AG04450 (cell line): Measurements from ENCODE around the gene SDR42E2. TPM values are rescaled to one million over a fixed set of nuclear protein-coding genes. Genes with fewer than 3 reads are reported as not detected.

Experiments used
- CTCF ChIA-PET: fragments of 300-600, 350-600 bp; formaldehyde crosslinking; extraction: SDS; loops from one replicate; lab custom pipeline; 2022; ENCODE audit warnings: antibody characterized with exemption, inconsistent platforms; lab: Charles Lee
- POLR2A ChIA-PET: fragments of 350-600 bp; formaldehyde crosslinking; extraction: SDS; loops from one replicate; lab custom pipeline; 2021; ENCODE audit warnings: antibody characterized with exemption, inconsistent platforms; lab: Yijun Ruan, JAX
- DNase-seq: peaks from one replicate; pipeline ENCODE4 v3.0.0-alpha.2; 2011; ENCODE audit warnings: low read depth, low spot score
- H3K27ac ChIP-seq: one replicate; pipeline ENCODE4 v1.5.1; 2012; ENCODE audit warnings: low read depth, low read length, control low read depth
- H3K27me3 ChIP-seq: one replicate; pipeline ENCODE4 v1.6.0; 2012; ENCODE audit warnings: low read length; ENCODE audit not compliant: control insufficient read depth, insufficient read depth
- H3K4me3 ChIP-seq: 2 replicates; pipeline ENCODE4 v1.5.1; 2011; ENCODE audit warnings: mild to moderate bottlenecking, low read depth, low read length, control low read depth
- H3K9me3 ChIP-seq: 2 replicates; pipeline ENCODE4 v1.5.1; 2012; ENCODE audit warnings: low read length; ENCODE audit not compliant: control insufficient read depth, insufficient read depth
- polyA minus RNA-seq: library from RNA; depleted of rRNA, polyadenylated mRNA; stranded (reverse); fragments of >200 nt; gene quantifications from 2 replicates; pipeline ENCODE4 v1.2.3, GENCODE V29; 2011; rRNA and poly(A)+ RNA removed
- polyA plus RNA-seq: library from polyadenylated mRNA; depleted of rRNA; stranded (reverse); fragments of >200 nt; gene quantifications from 2 replicates; pipeline ENCODE4 v1.2.3, GENCODE V29; 2011; rRNA removed
- TF ChIP-seq, protein P1 (sequence below): IDR thresholded peaks from 2 replicates; pipeline ENCODE4 v1.5.1; 2011; ENCODE audit warnings: low read depth, low read length, control low read depth, inconsistent platforms

SDR42E2 gene
- polyA plus RNA-seq, result not detected in 2 replicates
- 0.09 TPM in 1 of 2 replicates, not detected in the other for polyA minus RNA-seq

GRCh38 chr16:22161999-22162655, at the start of gene SDR42E2:
Gene SDR42E2, plus strand, starts transcription at chr16:22162506. Its CDS starts 3,077 bp downstream, at chr16:22165583.
- Histone ChIP-seq H3K4me3 (no peak within 1 kb of the TSS), H3K27me3 (peaks cover 17% of the 10 kb centered on the region), H3K27ac (no peak within 1 kb of the TSS), H3K9me3 (no peaks in the 10 kb centered on the region; the same call in 1 of the 2 replicates)
- ChIA-PET CTCF (no interaction called here), POLR2A (no interaction called here)
- DNase-seq, result no peak
- TF ChIP-seq, protein P1, sequence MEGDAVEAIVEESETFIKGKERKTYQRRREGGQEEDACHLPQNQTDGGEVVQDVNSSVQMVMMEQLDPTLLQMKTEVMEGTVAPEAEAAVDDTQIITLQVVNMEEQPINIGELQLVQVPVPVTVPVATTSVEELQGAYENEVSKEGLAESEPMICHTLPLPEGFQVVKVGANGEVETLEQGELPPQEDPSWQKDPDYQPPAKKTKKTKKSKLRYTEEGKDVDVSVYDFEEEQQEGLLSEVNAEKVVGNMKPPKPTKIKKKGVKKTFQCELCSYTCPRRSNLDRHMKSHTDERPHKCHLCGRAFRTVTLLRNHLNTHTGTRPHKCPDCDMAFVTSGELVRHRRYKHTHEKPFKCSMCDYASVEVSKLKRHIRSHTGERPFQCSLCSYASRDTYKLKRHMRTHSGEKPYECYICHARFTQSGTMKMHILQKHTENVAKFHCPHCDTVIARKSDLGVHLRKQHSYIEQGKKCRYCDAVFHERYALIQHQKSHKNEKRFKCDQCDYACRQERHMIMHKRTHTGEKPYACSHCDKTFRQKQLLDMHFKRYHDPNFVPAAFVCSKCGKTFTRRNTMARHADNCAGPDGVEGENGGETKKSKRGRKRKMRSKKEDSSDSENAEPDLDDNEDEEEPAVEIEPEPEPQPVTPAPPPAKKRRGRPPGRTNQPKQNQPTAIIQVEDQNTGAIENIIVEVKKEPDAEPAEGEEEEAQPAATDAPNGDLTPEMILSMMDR, result no peak

GRCh38 chr16:22116095-22116700, 46.1 kb upstream of the SDR42E2 start:
- no peak for DNase-seq
- H3K27me3 ChIP-seq, result peaks cover 6% of the 10 kb centered on the region
- ChIA-PET CTCF (interaction anchor here (2.9 kb wide), 1 partner anchor 16 kb away, joined by 14 read pairs; no protein-coding TSS in a partner anchor), POLR2A (no interaction called here)
- TF ChIP-seq, protein P1, result no peak
- no peak overlapping the region for H3K4me3 ChIP-seq
- no peak overlapping the region for H3K27ac ChIP-seq
- no peaks in the 10 kb centered on the region for H3K9me3 ChIP-seq

- H3K27me3 ChIP-seq, result peaks cover 6% of the 10 kb centered on the region
- H3K9me3 ChIP-seq, result no peaks in the 10 kb centered on the region
- CTCF ChIA-PET, result interaction anchor here (0.6 kb wide), 1 partner anchor 115 kb away, joined by 5 read pairs; no protein-coding TSS in a partner anchor
- no peak overlapping the region for H3K27ac ChIP-seq
- TF ChIP-seq, protein P1, result no peak
- DNase-seq, result no peak
- H3K4me3 ChIP-seq, result no peak overlapping the region
- POLR2A ChIA-PET, result no interaction called here
Observed at GRCh38 chr16:22117609-22118008, 44.7 kb upstream of the SDR42E2 start.

GRCh38 chr16:22120440-22120839, 41.9 kb upstream of the SDR42E2 start:
- Histone ChIP-seq H3K27me3 (no peaks in the 10 kb centered on the region), H3K9me3 (no peaks in the 10 kb centered on the region), H3K4me3 (no peak overlapping the region), H3K27ac (no peak overlapping the region)
- TF ChIP-seq, protein P1, result no peak
- no peak for DNase-seq
- ChIA-PET CTCF (no interaction called here), POLR2A (no interaction called here)

DNA sequence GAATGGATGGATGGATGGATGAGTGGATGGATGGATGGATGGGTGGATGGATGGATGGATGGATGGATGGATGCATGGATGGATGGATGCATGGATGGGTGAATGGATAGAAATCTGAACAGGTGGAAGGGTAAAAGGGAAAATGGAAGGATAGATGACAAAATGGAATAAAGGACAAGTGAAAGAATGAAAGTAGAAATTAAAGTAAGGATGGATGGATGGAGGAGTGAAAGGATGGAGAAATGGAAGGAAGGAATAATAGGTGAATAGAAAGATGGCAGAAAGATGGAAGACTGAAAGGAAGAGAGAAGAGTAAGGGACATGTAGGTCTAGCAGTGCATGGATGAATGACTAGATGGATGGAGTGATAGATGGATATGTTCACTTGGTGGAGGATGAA, 40.1 kb upstream of the SDR42E2 start:
- H3K9me3 ChIP-seq, result no peaks in the 10 kb centered on the region
- TF ChIP-seq, protein P1, result no peak
- DNase-seq, result no peak
- H3K4me3 ChIP-seq, result no peak overlapping the region
- POLR2A ChIA-PET, result no interaction called here
- no peaks in the 10 kb centered on the region for H3K27me3 ChIP-seq
- CTCF ChIA-PET, result no interaction called here
- H3K27ac ChIP-seq, result no peak overlapping the region
